ENCODE data around the gene SLC51A. TPM values are rescaled to one million over a fixed set of nuclear protein-coding genes. Genes with fewer than 3 reads are reported as not detected.

Gene SLC51A
- total RNA-seq, 1 experiment from 2014 or later = 6.9 TPM

DNA sequence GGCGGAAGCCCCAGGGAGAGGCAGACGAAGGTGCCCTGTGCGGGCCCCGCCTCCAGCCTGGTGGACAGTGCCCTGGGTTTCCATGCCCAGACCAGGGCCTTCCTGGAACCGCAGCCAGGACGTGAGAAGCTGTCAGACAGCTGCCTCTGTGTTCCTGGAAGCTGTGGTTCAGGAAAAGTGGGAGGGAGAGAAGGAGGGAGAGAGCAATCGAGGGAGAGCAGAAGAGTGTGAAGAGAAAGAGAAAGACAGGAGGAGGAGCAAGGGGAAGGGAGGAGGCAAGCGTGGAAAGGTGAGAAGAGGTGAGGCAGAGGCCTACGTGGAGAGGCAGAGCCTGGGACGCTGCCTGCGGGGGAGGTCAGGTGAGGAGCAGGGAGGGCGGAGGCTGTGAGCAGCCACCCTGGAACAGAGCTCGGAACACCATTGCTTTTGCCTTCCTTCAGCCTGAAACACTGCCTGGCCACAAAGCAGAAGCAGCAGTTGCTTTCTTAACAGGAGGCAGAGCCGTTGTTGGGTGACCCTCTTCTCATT, 23.7 kb upstream of the SLC51A start (continued):
- TF ChIP-seq, protein P1, sequence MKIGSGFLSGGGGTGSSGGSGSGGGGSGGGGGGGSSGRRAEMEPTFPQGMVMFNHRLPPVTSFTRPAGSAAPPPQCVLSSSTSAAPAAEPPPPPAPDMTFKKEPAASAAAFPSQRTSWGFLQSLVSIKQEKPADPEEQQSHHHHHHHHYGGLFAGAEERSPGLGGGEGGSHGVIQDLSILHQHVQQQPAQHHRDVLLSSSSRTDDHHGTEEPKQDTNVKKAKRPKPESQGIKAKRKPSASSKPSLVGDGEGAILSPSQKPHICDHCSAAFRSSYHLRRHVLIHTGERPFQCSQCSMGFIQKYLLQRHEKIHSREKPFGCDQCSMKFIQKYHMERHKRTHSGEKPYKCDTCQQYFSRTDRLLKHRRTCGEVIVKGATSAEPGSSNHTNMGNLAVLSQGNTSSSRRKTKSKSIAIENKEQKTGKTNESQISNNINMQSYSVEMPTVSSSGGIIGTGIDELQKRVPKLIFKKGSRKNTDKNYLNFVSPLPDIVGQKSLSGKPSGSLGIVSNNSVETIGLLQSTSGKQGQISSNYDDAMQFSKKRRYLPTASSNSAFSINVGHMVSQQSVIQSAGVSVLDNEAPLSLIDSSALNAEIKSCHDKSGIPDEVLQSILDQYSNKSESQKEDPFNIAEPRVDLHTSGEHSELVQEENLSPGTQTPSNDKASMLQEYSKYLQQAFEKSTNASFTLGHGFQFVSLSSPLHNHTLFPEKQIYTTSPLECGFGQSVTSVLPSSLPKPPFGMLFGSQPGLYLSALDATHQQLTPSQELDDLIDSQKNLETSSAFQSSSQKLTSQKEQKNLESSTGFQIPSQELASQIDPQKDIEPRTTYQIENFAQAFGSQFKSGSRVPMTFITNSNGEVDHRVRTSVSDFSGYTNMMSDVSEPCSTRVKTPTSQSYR (CRISPR knock-in tag; IDR thresholded peaks at IDR 0.05) = no peak
- TF ChIP-seq, protein P2, sequence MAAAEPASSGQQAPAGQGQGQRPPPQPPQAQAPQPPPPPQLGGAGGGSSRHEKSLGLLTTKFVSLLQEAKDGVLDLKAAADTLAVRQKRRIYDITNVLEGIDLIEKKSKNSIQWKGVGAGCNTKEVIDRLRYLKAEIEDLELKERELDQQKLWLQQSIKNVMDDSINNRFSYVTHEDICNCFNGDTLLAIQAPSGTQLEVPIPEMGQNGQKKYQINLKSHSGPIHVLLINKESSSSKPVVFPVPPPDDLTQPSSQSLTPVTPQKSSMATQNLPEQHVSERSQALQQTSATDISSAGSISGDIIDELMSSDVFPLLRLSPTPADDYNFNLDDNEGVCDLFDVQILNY (CRISPR knock-in tag; IDR thresholded peaks at IDR 0.05) = no peak
- no peak for TF ChIP-seq ZBTB21 (CRISPR knock-in tag; IDR thresholded peaks at IDR 0.05; ENCODE audit: borderline replicate concordance)
- no peak for TF ChIP-seq TCF7 (CRISPR knock-in tag; IDR thresholded peaks at IDR 0.05; ENCODE audit: low read depth)

DNA sequence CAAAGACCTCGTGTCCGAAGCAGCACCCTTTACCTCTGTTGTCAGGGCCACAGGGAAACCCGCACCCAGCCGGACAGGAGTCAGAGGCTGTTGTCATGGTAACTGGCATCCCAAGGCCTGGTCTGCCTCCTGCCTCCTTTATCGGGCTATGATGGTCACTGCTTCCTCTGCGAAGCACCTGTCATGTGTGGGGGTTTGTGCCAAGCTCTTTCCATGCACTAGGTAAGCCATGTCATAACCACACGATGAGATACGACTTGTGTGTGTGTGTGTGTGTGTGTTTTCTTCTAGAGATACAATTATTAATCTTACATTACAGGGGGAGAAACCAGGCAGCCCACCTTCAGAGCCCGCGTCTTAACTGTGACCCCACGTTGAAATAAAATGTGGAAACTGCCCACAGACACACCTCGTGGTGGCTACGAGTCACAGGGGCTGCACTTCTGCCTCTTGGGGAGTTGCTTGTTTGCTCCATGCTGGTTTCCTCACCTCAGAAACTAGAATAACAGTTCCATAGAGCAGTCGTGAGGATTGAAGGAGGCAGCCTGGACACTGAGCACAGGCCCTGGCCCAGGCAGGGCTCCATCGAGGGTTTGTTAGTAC, 23.1 kb upstream of the SLC51A start:
- Mint-ChIP-seq H3K36me3 (no peaks in the 10 kb centered on the region), H3K4me3 (no peak overlapping the region), H3K9me3 (no peaks in the 10 kb centered on the region), H3K27me3 (ENCODE audit: low read depth) (no peaks in the 10 kb centered on the region), H3K4me1 (peaks cover 7% of the 10 kb centered on the region), H3K27ac (no peak overlapping the region)
- DNase-seq (ENCODE audit: low spot score) = no peak
- no peak for TF ChIP-seq NR2C2 (CRISPR knock-in tag; IDR thresholded peaks at IDR 0.05)
- TF ChIP-seq, protein P3, sequence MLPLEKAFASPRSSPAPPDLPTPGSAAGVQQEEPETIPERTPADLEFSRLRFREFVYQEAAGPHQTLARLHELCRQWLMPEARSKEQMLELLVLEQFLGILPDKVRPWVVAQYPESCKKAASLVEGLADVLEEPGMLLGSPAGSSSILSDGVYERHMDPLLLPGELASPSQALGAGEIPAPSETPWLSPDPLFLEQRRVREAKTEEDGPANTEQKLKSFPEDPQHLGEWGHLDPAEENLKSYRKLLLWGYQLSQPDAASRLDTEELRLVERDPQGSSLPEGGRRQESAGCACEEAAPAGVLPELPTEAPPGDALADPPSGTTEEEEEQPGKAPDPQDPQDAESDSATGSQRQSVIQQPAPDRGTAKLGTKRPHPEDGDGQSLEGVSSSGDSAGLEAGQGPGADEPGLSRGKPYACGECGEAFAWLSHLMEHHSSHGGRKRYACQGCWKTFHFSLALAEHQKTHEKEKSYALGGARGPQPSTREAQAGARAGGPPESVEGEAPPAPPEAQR (CRISPR knock-in tag; IDR thresholded peaks at IDR 0.05) = no peak
- POLR2A ChIA-PET = no interaction called here
- ATAC-seq = no peak
- CTCF ChIA-PET = interaction anchor here (0.6 to 4.2 kb wide), 3 partner anchors 14 to 120 kb away, joined by 3 to 50 read pairs (median 3); no protein-coding TSS in a partner anchor

DNA sequence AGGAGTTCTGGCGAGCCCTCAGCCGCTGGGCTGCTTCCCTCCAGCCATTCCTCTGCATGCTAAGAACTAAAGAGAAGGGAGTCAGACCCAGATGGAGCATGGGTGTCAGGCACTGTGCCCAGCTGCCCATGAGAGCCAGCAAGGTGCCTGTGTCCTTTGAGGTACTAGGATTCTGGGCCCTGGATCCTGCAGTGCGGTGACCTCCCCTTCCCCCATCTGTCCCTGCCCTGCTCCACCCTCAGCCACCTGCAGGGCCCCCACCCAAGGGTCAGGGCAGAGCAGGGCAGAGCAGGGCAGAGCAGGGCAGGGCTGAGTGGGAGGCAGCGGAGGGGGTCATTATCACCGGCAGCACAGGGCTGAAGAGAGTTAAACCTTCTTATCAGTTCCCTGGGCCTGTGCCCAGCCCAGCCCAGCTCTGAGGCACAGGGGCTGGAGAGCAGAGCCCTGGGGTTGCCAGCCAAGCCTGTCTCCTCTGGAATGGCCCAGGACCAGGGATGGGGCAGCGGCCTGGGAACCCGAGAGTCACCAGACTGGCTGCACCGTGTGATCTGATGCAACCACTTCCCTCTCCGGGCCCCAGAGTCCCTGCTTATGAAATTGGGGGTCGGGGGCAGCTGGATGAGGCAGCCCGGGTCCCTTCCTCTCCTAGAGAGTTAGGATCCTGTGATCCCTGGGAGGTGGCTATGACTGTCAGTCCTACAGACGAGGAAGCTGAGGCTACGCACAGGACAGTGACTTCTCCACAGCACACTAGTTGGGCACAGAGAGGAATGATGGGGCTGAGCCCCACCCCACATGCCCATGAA, 22.4 kb upstream of the SLC51A start:
- no peak for ATAC-seq
- no peaks in the 10 kb centered on the region for H3K27me3 Mint-ChIP-seq (ENCODE audit: low read depth)
- DNase-seq (ENCODE audit: low spot score) = no peak
- peaks cover 7% of the 10 kb centered on the region for H3K4me1 Mint-ChIP-seq
- H3K9me3 Mint-ChIP-seq = no peaks in the 10 kb centered on the region
- ChIA-PET POLR2A (no interaction called here), CTCF (interaction anchor here (0.6 to 1.2 kb wide), 2 partner anchors 14 to 86 kb away, joined by 3 read pairs; no protein-coding TSS in a partner anchor)
- H3K36me3 Mint-ChIP-seq = no peaks in the 10 kb centered on the region
- H3K27ac Mint-ChIP-seq = no peak overlapping the region
- H3K4me3 Mint-ChIP-seq = no peak overlapping the region
- TF ChIP-seq NR1H2 (CRISPR knock-in tag; IDR thresholded peaks at IDR 0.05) (no peak), FOXK1 (CRISPR knock-in tag; IDR thresholded peaks at IDR 0.05) (no peak), ZNF219 (CRISPR knock-in tag; IDR thresholded peaks at IDR 0.05; ENCODE audit: borderline replicate concordance) (no peak), JUN (CRISPR knock-in tag; IDR thresholded peaks at IDR 0.05) (no peak), SMAD3 (CRISPR knock-in tag; IDR thresholded peaks at IDR 0.05; ENCODE audit: borderline replicate concordance) (no peak), ZNF671 (CRISPR knock-in tag; IDR thresholded peaks at IDR 0.05) (no peak), ZNF396 (CRISPR knock-in tag; IDR thresholded peaks at IDR 0.05; ENCODE audit: borderline replicate concordance) (no peak), MXD4 (CRISPR knock-in tag; IDR thresholded peaks at IDR 0.05; ENCODE audit: borderline replicate concordance) (no peak)
- TF ChIP-seq, protein P4, sequence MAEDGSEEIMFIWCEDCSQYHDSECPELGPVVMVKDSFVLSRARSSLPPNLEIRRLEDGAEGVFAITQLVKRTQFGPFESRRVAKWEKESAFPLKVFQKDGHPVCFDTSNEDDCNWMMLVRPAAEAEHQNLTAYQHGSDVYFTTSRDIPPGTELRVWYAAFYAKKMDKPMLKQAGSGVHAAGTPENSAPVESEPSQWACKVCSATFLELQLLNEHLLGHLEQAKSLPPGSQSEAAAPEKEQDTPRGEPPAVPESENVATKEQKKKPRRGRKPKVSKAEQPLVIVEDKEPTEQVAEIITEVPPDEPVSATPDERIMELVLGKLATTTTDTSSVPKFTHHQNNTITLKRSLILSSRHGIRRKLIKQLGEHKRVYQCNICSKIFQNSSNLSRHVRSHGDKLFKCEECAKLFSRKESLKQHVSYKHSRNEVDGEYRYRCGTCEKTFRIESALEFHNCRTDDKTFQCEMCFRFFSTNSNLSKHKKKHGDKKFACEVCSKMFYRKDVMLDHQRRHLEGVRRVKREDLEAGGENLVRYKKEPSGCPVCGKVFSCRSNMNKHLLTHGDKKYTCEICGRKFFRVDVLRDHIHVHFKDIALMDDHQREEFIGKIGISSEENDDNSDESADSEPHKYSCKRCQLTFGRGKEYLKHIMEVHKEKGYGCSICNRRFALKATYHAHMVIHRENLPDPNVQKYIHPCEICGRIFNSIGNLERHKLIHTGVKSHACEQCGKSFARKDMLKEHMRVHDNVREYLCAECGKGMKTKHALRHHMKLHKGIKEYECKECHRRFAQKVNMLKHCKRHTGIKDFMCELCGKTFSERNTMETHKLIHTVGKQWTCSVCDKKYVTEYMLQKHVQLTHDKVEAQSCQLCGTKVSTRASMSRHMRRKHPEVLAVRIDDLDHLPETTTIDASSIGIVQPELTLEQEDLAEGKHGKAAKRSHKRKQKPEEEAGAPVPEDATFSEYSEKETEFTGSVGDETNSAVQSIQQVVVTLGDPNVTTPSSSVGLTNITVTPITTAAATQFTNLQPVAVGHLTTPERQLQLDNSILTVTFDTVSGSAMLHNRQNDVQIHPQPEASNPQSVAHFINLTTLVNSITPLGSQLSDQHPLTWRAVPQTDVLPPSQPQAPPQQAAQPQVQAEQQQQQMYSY (CRISPR knock-in tag; IDR thresholded peaks at IDR 0.05) = no peak
- TF ChIP-seq, protein P5, sequence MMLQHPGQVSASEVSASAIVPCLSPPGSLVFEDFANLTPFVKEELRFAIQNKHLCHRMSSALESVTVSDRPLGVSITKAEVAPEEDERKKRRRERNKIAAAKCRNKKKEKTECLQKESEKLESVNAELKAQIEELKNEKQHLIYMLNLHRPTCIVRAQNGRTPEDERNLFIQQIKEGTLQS (CRISPR knock-in tag; conservative IDR thresholded peaks at IDR 0.05) = no peak
